K562 (cell line): Measurements from ENCODE around the gene CACNA2D4. TPM values are rescaled to one million over a fixed set of nuclear protein-coding genes. Genes with fewer than 3 reads are reported as not detected.

ENCODE experiments used
- ATAC-seq: fragments of 200-7000 bp; cut with Tn5 transposase; 3 replicates; pipeline ENCODE4 v1.9.1; 2020; ENCODE audit warnings: moderate library complexity
- BruUV-seq: library from RNA; stranded (reverse); fragments of 400-500 nt; replicated peaks from 2 replicates; lab custom pipeline; 2021; lab: Mats Ljungman, UMichigan
- CTCF ChIA-PET: fragments of 300-600 bp; formaldehyde crosslinking; extraction: SDS; loops from one replicate; lab custom pipeline; 2021; ENCODE audit warnings: low intra/inter-chr PET ratio; lab: Yijun Ruan, JAX
- POLR2A ChIA-PET: fragments of 300-600, 350-650 bp; sonication (Branson Sonifier 250); formaldehyde crosslinking; extraction: SDS; loops from one replicate; lab custom pipeline; 2021; ENCODE audit warnings: antibody characterized with exemption, inconsistent platforms; lab: Yijun Ruan, JAX
- DNase-seq, 4 experiments: peaks; one replicate each; pipeline versions ENCODE4 v3.0.0 to v3.0.0-alpha.2; 2011 to 2018; ENCODE audit warnings: low spot score in 3 of 4, mixed read lengths in 3 of 4; ENCODE audit errors: extremely low read depth in 1 of 4
- FAIRE-seq: peaks from 2 replicates; lab custom pipeline; 2011; peaks lifted over from hg19 to GRCh38; lab: Jason Lieb, UNC
- H2AFZ ChIP-seq: 2 replicates; pipeline ENCODE4 v1.6.0; 2011; ENCODE audit warnings: low read depth, low read length, control low read depth, inconsistent platforms
- H3K27ac ChIP-seq: fragments of 200-600 bp; 3 replicates; pipeline ENCODE4 v1.8.0; 2011; ENCODE audit warnings: low read depth, mild to moderate bottlenecking, control low read depth, inconsistent platforms, low read length, moderate library complexity, mixed read lengths; ENCODE audit errors: extremely low read depth
- H3K27me3 ChIP-seq, 2 experiments: fragments of 300-600 bp in 1 of 2; 2 replicates in 1 of 2; 3 replicates in 1 of 2; pipeline versions ENCODE4 v1.6.0 to v1.8.0; 2011; ENCODE audit warnings: inconsistent platforms in 2 of 2, low read length in 2 of 2, mild to moderate bottlenecking in 1 of 2, mixed read lengths in 1 of 2, moderate library complexity in 1 of 2; ENCODE audit not compliant: control insufficient read depth in 2 of 2, insufficient read depth in 2 of 2
- H3K36me3 ChIP-seq: fragments of 300-600 bp; 3 replicates; pipeline ENCODE4 v1.8.0; 2011; ENCODE audit warnings: mild to moderate bottlenecking, low read length, inconsistent platforms; ENCODE audit not compliant: control insufficient read depth, insufficient read depth
- H3K4me1 ChIP-seq, 2 experiments: fragments of 200-600 bp in 1 of 2; replicated peaks in 1 of 2; 2 replicates in 1 of 2; 3 replicates in 1 of 2; pipeline versions ENCODE4 v1.5.1 to v1.8.0; 2011; ENCODE audit warnings: inconsistent platforms in 2 of 2, low read length in 2 of 2, mild to moderate bottlenecking in 1 of 2, mixed read lengths in 1 of 2, moderate library complexity in 1 of 2; ENCODE audit not compliant: control insufficient read depth in 2 of 2, insufficient read depth in 2 of 2
- H3K4me2 ChIP-seq: 2 replicates; pipeline ENCODE4 v1.6.1; 2011; ENCODE audit warnings: low read length, control low read depth, inconsistent platforms, mixed read lengths; ENCODE audit not compliant: insufficient read depth
- H3K4me3 ChIP-seq: fragments of 200-600 bp; sonication (generic), shearing (Covaris generic); 2 replicates; pipeline ENCODE4 v1.5.1; 2016; ENCODE audit warnings: control low read depth, inconsistent platforms
- H3K79me2 ChIP-seq: fragments of 200-600 bp; 3 replicates; pipeline ENCODE4 v1.8.0; 2011; ENCODE audit warnings: low read length, inconsistent platforms; ENCODE audit not compliant: control insufficient read depth, insufficient read depth
- H3K9ac ChIP-seq, 2 experiments: 2 replicates each; pipeline versions ENCODE4 v1.6.0 to v1.6.1; 2011; ENCODE audit warnings: low read depth in 2 of 2, low read length in 2 of 2, control low read depth in 1 of 2, inconsistent platforms in 1 of 2, mild to moderate bottlenecking in 1 of 2, mixed read lengths in 1 of 2; ENCODE audit not compliant: insufficient read depth in 1 of 2
- H3K9me1 ChIP-seq: one replicate; pipeline ENCODE4 v1.6.0; 2011; ENCODE audit warnings: inconsistent platforms, mild to moderate bottlenecking, low read length, moderate library complexity; ENCODE audit not compliant: control insufficient read depth, insufficient read depth
- H3K9me3 ChIP-seq: replicated peaks from 2 replicates; pipeline ENCODE4 v1.5.1; 2011; ENCODE audit warnings: low read depth, low read length, inconsistent platforms; ENCODE audit not compliant: control insufficient read depth, insufficient read depth
- H4K20me1 ChIP-seq: replicated peaks from 2 replicates; pipeline ENCODE4 v1.6.1; 2011; ENCODE audit warnings: low read length, inconsistent platforms, mixed read lengths; ENCODE audit not compliant: control insufficient read depth, insufficient read depth
- ADNP ChIP-seq: fragments of 200-800 bp; sonication (Bioruptor generic); IDR thresholded peaks from 2 replicates; pipeline ENCODE4 v1.6.1; 2016; ENCODE audit warnings: missing genetic modification characterization, missing compliant biosample characterization
- POLR2H ChIP-seq: IDR thresholded peaks from 2 replicates; pipeline ENCODE4 v1.6.1; 2016; ENCODE audit warnings: missing genetic modification characterization, low read depth, mild to moderate bottlenecking, control low read depth, missing compliant biosample characterization, moderate library complexity
- THAP12 ChIP-seq: fragments of 250-450 bp; sonication (Bioruptor Pico); IDR thresholded peaks from 2 replicates; pipeline ENCODE4 v1.9.0; 2021; ENCODE audit warnings: mild to moderate bottlenecking, inconsistent platforms
- XRCC3 ChIP-seq: fragments of 450-650 bp; IDR thresholded peaks from 2 replicates; pipeline ENCODE4 v1.6.1; 2017; ENCODE audit warnings: mild to moderate bottlenecking, moderate library complexity
- ZNF212 ChIP-seq: fragments of 450-650 bp; formaldehyde crosslinking; IDR thresholded peaks from 2 replicates; pipeline ENCODE4 v1.4.0; 2020; ENCODE audit warnings: mild to moderate bottlenecking
- ZNF561 ChIP-seq: fragments of 450-650 bp; formaldehyde crosslinking; conservative IDR thresholded peaks from 2 replicates; pipeline ENCODE4 v1.4.0; 2020; ENCODE audit warnings: mild to moderate bottlenecking, moderate library complexity
- WGBS: fragments of 100-300 bp; shearing (Covaris generic); methylation state at CpG from one replicate; pipeline ENCODE4 v1.1.6; 2016; ENCODE audit warnings: low coverage, mixed read lengths; ENCODE audit not compliant: insufficient coverage; ENCODE audit errors: missing lambda C conversion rate; 5-methylcytosine and 5-hydroxymethylcytosine counted together
- in situ Hi-C: fragments of 300-500 bp; cut with MboI; formaldehyde crosslinking; loops from 4 replicates; pipeline ENCODE4 v1.15.0; 2018; ENCODE audit warnings: inconsistent platforms, mixed read lengths
- intact Hi-C: fragments of 100-400 bp; cut with micrococcal nuclease; formaldehyde crosslinking; loops from 2 replicates; pipeline ENCODE4 v1.14.2; 2022
- polyA plus RNA-seq, 8 experiments: library from polyadenylated mRNA; depleted of rRNA in 4 of 8; stranded (reverse) in 5 of 8; unstranded in 3 of 8; fragments of >200 nt; fragmentation: Nextera tagmentation in 2 of 8; fragmentation: Illumina TruSeq in 1 of 8; extraction: Ambion mirVana in 2 of 8; extraction: Trizol in 1 of 8; gene quantifications; 2 replicates each; pipeline versions ENCODE4 v1.2.1 to v1.2.3, GENCODE V29; 2011 to 2014; ENCODE audit warnings: inconsistent platforms in 1 of 8, missing spikeins in 1 of 8
- total RNA-seq, 7 experiments: library from RNA; depleted of rRNA in 6 of 7; stranded (reverse); fragments of >200 nt in 6 of 7; fragmentation: Illumina TruSeq in 2 of 7; extraction: Trizol in 2 of 7; gene quantifications; 2 replicates each; pipeline versions ENCODE4 v1.2.1 to v1.2.3, GENCODE V29; 2011 to 2021; ENCODE audit warnings: low replicate concordance in 1 of 7

Gene CACNA2D4
- total and polyA plus RNA-seq, 9 of the 15 experiments (the other 6 are each of a cell fraction or from before 2014, with no cell fraction given), result 0.04 to 0.69 (median 0.40) TPM; not detected in 3

DNA sequence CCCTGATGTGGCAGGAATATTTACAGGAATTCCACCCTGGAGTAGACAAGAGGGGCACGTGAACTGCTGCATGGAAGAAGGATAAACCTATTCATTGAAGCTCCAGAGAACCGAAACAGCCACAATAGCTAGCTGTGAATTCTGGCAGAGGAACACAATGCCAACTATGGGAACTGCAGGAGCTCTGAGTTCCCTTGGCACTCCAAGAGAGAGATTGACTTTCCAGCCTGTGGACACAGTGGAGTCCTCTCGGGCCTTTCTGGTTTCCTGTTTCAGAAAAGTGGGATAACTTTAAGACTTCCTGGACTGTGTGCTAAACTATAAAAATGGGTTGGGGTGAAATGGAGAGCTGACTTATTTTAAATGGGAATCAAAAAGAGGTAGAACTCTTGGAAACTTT, 11.9 kb downstream of the CACNA2D4 start:
- DNase-seq, result no peak

More for the DNA sequence above, 11.9 kb downstream of the CACNA2D4 start:
- no peak for FAIRE-seq
- TF ChIP-seq POLR2H (tag) (no peak), ZNF212 (CRISPR knock-in tag) (no peak), XRCC3 (no peak), ADNP (no peak), ZNF561 (CRISPR knock-in tag) (no peak), THAP12 (no peak)
- TF ChIP-seq, all 486 proteins: peak for 0
- peaks cover 2% of the 10 kb centered on the region; the same call in 1 of the 2 replicates for H3K9me3 ChIP-seq
- H3K79me2 ChIP-seq, result no peaks in the 10 kb centered on the region
- H3K4me3 ChIP-seq, result no peak overlapping the region
- H3K36me3 ChIP-seq, result no peaks in the 10 kb centered on the region
- ChIA-PET POLR2A (interaction anchor here (0.6 to 1.2 kb wide), 2 partner anchors 11 to 89 kb away, joined by 3 to 4 read pairs; no protein-coding TSS in a partner anchor), CTCF (no interaction called here)
- 0% methylated on average over 1 of the region's 3 CpGs for WGBS
- H4K20me1 ChIP-seq, result no peaks in the 10 kb centered on the region
- H3K9me1 ChIP-seq, result no peaks in the 10 kb centered on the region
- H2AFZ ChIP-seq, result no peak overlapping the region
- peaks cover 0 to 8% of the 10 kb centered on the region in 2 experiments; a peak in 2 of 5 replicates for H3K4me1 ChIP-seq
- H3K9ac ChIP-seq, result no peak overlapping the region
- in situ Hi-C loops (no loop called here), intact Hi-C loops (no loop called here)
- H3K27me3 ChIP-seq, result no peaks in the 10 kb centered on the region
- H3K4me2 ChIP-seq, result no peak overlapping the region
- H3K27ac ChIP-seq, result no peak overlapping the region
- BruUV-seq, result no TSS peak
- no peak for ATAC-seq
